ENCODE results near the gene FBXL17. TPM values are rescaled to one million over a fixed set of nuclear protein-coding genes. Genes with fewer than 3 reads are reported as not detected.

The FBXL17 gene
- total RNA-seq, 1 donor from 2014 or later = 17.1 TPM

DNA sequence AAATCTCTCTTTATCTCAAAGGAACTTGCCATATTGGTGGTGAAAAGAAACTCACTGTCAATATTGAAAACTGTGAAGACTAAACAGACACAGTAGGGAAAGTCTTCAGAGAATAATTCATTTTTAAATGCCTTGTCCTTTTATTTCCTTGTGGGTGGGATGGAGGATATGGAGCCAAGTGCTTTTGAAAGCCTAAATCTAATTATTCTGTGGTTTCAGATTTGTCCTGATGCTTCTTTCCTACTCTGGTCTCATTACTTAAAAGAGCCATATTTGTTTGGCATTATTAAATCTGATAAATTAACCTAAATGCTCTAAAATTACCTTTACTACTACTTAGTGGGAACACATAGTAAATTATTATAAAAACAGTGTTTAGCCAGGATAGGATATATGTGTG lies 452.8 kb downstream of the FBXL17 start:
- Histone ChIP-seq H3K36me3 (no peaks in the 10 kb centered on the region), H3K9me3 (no peaks in the 10 kb centered on the region)
- no peak for ATAC-seq

DNA sequence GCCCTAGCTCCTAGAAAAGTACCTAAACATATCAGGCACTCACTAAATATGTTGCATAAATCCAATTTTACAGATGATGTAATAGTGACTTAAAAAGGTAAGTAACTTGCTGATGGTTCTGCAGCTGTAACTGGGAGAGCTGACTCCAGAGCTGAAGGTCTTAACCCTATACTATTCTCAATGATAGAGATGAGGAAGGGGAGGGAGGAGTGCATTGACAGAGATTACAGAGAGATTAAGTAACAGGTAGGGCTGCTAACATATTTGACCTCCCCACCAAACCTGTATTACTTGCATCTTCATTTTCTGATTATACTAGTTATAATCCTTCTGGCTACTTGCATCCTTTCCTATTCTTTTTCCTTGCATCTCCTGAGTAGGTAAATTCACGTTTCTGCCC lies 455.8 kb downstream of the FBXL17 start:
- DNase-seq = no peak
- Histone ChIP-seq H3K27me3 (ENCODE audit: low read depth) (no peaks in the 10 kb centered on the region), H3K4me1 (no peaks in the 10 kb centered on the region), H3K9me3 (no peaks in the 10 kb centered on the region), H3K27ac (no peak overlapping the region), H3K36me3 (no peaks in the 10 kb centered on the region), H3K4me3 (no peak overlapping the region)
- ATAC-seq = no peak
- intact Hi-C loops (cut with DNase I) = no loop called here
- TF ChIP-seq, protein P1, sequence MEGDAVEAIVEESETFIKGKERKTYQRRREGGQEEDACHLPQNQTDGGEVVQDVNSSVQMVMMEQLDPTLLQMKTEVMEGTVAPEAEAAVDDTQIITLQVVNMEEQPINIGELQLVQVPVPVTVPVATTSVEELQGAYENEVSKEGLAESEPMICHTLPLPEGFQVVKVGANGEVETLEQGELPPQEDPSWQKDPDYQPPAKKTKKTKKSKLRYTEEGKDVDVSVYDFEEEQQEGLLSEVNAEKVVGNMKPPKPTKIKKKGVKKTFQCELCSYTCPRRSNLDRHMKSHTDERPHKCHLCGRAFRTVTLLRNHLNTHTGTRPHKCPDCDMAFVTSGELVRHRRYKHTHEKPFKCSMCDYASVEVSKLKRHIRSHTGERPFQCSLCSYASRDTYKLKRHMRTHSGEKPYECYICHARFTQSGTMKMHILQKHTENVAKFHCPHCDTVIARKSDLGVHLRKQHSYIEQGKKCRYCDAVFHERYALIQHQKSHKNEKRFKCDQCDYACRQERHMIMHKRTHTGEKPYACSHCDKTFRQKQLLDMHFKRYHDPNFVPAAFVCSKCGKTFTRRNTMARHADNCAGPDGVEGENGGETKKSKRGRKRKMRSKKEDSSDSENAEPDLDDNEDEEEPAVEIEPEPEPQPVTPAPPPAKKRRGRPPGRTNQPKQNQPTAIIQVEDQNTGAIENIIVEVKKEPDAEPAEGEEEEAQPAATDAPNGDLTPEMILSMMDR (IDR thresholded peaks at IDR 0.05) = no peak

More for the DNA sequence above, 452.8 kb downstream of the FBXL17 start:
- Histone ChIP-seq H3K4me3 (no peak overlapping the region), H3K27ac (no peak overlapping the region), H3K27me3 (ENCODE audit: low read depth) (no peaks in the 10 kb centered on the region), H3K4me1 (no peaks in the 10 kb centered on the region)
- intact Hi-C loops (cut with DNase I) = no loop called here
- TF ChIP-seq, protein P1 (IDR thresholded peaks at IDR 0.05) = no peak
- no peak for DNase-seq

DNA sequence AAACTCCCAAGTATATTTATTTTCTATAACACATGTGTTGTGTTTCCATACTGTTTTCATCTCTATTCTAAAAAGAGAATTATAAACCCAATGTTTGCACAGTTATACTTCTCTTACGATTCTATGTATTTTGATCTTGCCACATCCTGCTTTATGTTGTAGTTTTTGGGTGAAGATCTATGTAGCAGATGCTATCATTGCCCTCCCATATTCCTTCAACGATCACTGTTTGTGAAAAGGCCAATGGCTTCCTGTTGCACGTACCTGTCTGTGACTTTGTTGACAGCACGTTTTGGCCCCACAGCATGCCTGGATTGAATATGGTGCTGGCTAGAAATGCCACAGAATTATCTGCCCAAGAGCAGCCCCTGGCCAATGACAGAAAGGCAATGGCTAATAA lies 456.7 kb downstream of the FBXL17 start:
- no peak for ATAC-seq

DNA sequence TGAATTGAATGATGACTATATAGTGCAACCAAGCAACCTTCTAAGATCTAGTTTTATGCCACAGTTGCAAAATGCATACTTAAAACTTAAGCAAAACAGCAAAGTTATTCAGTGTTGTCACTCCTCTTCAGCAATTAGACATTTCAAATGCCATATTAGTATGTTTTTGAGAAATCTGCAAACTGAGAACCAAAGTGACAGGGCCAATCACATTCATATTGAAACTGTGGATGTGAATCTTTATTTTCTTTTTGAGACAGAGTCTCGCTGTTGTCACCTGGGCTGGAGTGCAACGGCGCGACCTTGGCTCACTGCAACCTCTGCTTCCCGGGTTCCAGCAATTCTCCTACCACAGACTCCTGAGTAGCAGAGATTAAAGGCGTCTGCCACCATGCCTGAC lies 461.9 kb downstream of the FBXL17 start:
- intact Hi-C loops (cut with DNase I) = no loop called here
- TF ChIP-seq, protein P1 (IDR thresholded peaks at IDR 0.05) = no peak
- Histone ChIP-seq H3K4me3 (no peak overlapping the region), H3K27me3 (ENCODE audit: low read depth) (no peaks in the 10 kb centered on the region), H3K9me3 (no peaks in the 10 kb centered on the region), H3K36me3 (no peaks in the 10 kb centered on the region), H3K27ac (no peak overlapping the region), H3K4me1 (no peaks in the 10 kb centered on the region)
- ATAC-seq (no peak), DNase-seq (no peak)

More for the DNA sequence above, 456.7 kb downstream of the FBXL17 start:
- DNase-seq = no peak
- no peak overlapping the region for H3K4me3 ChIP-seq
- no peaks in the 10 kb centered on the region for H3K4me1 ChIP-seq
- no peaks in the 10 kb centered on the region for H3K9me3 ChIP-seq
- TF ChIP-seq, protein P1 (IDR thresholded peaks at IDR 0.05) = no peak
- intact Hi-C loops (cut with DNase I) = no loop called here
- no peaks in the 10 kb centered on the region for H3K27me3 ChIP-seq (ENCODE audit: low read depth)
- H3K27ac ChIP-seq = no peak overlapping the region
- H3K36me3 ChIP-seq = no peaks in the 10 kb centered on the region

DNA sequence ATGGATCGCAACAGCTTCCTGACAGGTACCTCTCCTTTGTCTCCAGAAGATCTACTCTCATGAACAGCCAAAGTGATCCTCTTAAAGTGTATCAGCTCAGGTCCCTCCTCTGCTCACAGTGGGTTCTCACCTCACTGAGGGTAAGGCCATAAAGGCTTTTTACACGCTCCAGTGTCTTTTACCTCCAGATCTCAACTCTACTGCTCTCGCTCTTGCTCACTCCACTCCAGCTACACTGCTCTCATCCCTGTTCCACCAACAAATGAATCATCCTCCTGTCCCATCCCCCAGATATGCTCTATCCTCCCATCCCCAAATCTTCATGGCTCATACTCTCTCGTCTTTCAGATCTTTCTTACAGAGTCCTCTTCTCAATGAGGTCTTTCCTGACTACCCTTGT lies 462.5 kb downstream of the FBXL17 start:
- no peaks in the 10 kb centered on the region for H3K36me3 ChIP-seq
- no peaks in the 10 kb centered on the region for H3K27me3 ChIP-seq (ENCODE audit: low read depth)
- H3K27ac ChIP-seq = no peak overlapping the region
- H3K4me3 ChIP-seq = no peak overlapping the region
- intact Hi-C loops (cut with DNase I) = no loop called here
- DNase-seq = no peak
- H3K9me3 ChIP-seq = no peaks in the 10 kb centered on the region
- H3K4me1 ChIP-seq = no peaks in the 10 kb centered on the region
- TF ChIP-seq, protein P1 (IDR thresholded peaks at IDR 0.05) = no peak
- ATAC-seq = no peak

DNA sequence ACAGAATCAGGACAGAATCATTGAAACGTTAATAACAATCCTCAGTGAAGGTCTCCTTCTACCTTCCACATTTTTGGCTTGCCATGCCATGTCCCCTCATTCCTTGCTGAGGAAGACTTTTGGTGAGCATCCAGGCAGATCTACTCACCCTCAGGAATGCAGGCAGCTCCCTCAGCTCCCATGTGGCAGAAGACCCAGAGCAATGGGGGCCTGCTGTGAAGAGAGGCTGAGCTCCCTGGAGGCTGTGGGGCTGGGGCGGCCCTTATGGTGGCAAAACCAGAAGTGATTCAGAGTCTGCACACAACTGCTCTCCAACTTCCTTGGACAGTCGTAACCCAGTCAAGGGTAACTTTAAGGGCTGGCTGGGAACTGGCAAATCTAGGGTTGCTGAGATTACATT lies 463.9 kb downstream of the FBXL17 start:
- intact Hi-C loops (cut with DNase I) = no loop called here
- H3K27me3 ChIP-seq (ENCODE audit: low read depth) = no peaks in the 10 kb centered on the region
- no peak for DNase-seq
- H3K36me3 ChIP-seq = no peaks in the 10 kb centered on the region
- no peak overlapping the region for H3K27ac ChIP-seq
- ATAC-seq = no peak
- TF ChIP-seq, protein P1 (IDR thresholded peaks at IDR 0.05) = no peak
- no peak overlapping the region for H3K4me3 ChIP-seq
- no peaks in the 10 kb centered on the region for H3K9me3 ChIP-seq
- no peaks in the 10 kb centered on the region for H3K4me1 ChIP-seq

Measured in lower lobe of right lung (tissue), 2 donors.